Measurements from ENCODE around the gene PKNOX2.

Gene PKNOX2

GRCh38 chr11:125414121-125414520 lies 249.6 kb downstream of the PKNOX2 start:
- no peak overlapping the region for H3K4me3 ChIP-seq (ENCODE audit: low read depth, low read length)
- no peak for TF ChIP-seq CTCF (conservative IDR thresholded peaks at IDR 0.05; ENCODE audit: low read depth, low read length)
- DNase-seq (ENCODE audit: low read depth), result no peak

- no peak for TF ChIP-seq CTCF (conservative IDR thresholded peaks at IDR 0.05; ENCODE audit: low read depth, low read length)
- H3K4me3 ChIP-seq (ENCODE audit: low read depth, low read length), result no peak overlapping the region
- DNase-seq (ENCODE audit: low read depth), result no peak
Measured at GRCh38 chr11:125416981-125417935, 252.7 kb downstream of the PKNOX2 start.

GRCh38 chr11:125418396-125418795 lies 253.8 kb downstream of the PKNOX2 start:
- no peak for TF ChIP-seq CTCF (conservative IDR thresholded peaks at IDR 0.05; ENCODE audit: low read depth, low read length)
- no peak overlapping the region for H3K4me3 ChIP-seq (ENCODE audit: low read depth, low read length)
- DNase-seq (ENCODE audit: low read depth), result no peak

- DNase-seq (ENCODE audit: low read depth), result no peak
- TF ChIP-seq CTCF (conservative IDR thresholded peaks at IDR 0.05; ENCODE audit: low read depth, low read length), result no peak
- H3K4me3 ChIP-seq (ENCODE audit: low read depth, low read length), result no peak overlapping the region
Measured at GRCh38 chr11:125422681-125423080, 258.1 kb downstream of the PKNOX2 start.

GRCh38 chr11:125423247-125423849 lies 258.8 kb downstream of the PKNOX2 start:
- peak; percentile 64 for TF ChIP-seq CTCF (conservative IDR thresholded peaks at IDR 0.05; ENCODE audit: low read depth, low read length)
- DNase-seq (ENCODE audit: low read depth), result peak; percentile 11

GRCh38 chr11:125425601-125426000 lies 261.1 kb downstream of the PKNOX2 start:
- no peak overlapping the region for H3K4me3 ChIP-seq (ENCODE audit: low read depth, low read length)
- TF ChIP-seq CTCF (conservative IDR thresholded peaks at IDR 0.05; ENCODE audit: low read depth, low read length), result no peak
- DNase-seq (ENCODE audit: low read depth), result no peak

More at GRCh38 chr11:125423247-125423849, 258.8 kb downstream of the PKNOX2 start:
- H3K4me3 ChIP-seq (ENCODE audit: low read depth, low read length), result no peak overlapping the region
